Placental pericyte (primary cell): ENCODE data around the gene BCAR3. TPM values are rescaled to one million over a fixed set of nuclear protein-coding genes. Genes with fewer than 3 reads are reported as not detected.

ENCODE experiments used
- total RNA-seq: library from RNA; depleted of rRNA; stranded (reverse); fragments of >200 nt; gene quantifications from 2 replicates; pipeline ENCODE4 v1.2.3, GENCODE V29; 2012

The BCAR3 gene
- total RNA-seq, result 41.6 and 82.3 TPM in 2 replicates

DNA sequence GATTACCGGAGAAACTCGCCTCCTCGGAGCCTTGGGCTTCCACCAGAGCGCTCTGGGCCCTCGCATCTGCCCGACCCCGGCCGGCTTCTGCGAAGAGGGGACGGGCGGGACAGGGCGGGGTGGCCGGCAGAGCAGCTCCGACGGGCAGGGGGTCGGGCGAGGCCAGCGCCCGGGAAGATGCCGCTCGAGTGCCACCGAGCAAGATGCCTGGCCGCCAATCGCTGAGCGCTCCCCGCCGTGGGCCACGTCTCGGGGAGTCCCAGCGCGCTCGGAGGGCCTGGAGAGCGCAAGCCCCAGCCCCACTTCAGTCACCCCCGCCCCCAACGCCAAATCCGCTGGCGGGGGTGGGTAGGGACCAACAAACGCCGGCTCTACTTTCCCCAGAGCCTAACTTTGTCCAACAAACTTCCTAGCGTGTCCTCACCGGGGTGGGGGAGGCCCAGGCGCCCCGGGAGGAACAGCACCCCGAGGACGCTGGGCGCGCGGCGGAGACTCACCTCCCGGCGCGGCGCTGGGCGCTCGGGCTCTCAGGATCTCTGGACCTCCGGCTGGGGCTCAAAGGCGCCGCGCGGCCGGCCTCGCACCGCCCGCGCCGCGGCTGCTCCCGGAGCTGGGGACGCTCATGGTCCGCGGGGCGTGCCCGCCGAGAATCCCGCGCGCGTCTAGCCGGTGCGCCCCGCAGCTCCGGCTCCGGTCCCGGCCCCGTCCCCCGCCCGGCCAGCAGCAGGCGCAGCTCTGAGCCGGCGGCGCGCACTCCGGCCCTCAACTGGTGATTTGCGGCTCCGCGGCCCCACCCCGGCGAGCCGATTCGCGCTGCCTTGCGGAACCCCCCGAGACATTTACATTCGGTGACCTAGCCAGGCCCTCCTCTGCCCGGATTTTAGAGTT is at the start of gene BCAR3:
TSS of gene BCAR3 (minus strand) at position 737 of the 888 bp plus-strand sequence. CDS start 6,907 bp downstream, outside the sequence.

Other genes starting within 250 kb of the BCAR3 start
- 6.8 and 7.2 TPM in 2 replicates for gene FNBP1L, start 233.7 kb downstream of the BCAR3 start, total RNA-seq
- 31.5 and 37.4 TPM in 2 replicates for gene DNTTIP2, start 197.4 kb upstream of the BCAR3 start, total RNA-seq
- 6.8 and 16.6 TPM in 2 replicates for gene GCLM, start 227.6 kb upstream of the BCAR3 start, total RNA-seq